GM19099 (cell line): ENCODE measurements around the gene CHCHD1.

Experiments
- POLR2A ChIP-seq: IDR thresholded peaks from 3 replicates; pipeline ENCODE4 v1.6.1; 2011; ENCODE audit warnings: low read depth; ENCODE audit not compliant: insufficient read length; ENCODE audit errors: extremely low read depth

CHCHD1 gene

GRCh38 chr10:73781879-73782748 lies at the start of gene CHCHD1:
Gene CHCHD1, plus strand, starts transcription at chr10:73782048. Its CDS starts 28 bp downstream, at chr10:73782076.
- peak; percentile 94 for TF ChIP-seq POLR2A

GRCh38 chr10:73732426-73732825 lies 49.4 kb upstream of the CHCHD1 start:
- no peak for TF ChIP-seq POLR2A

GRCh38 chr10:73732931-73733623 lies 48.8 kb upstream of the CHCHD1 start:
- TF ChIP-seq POLR2A, result no peak

GRCh38 chr10:73734028-73734720 lies 47.7 kb upstream of the CHCHD1 start:
- no peak for TF ChIP-seq POLR2A

- TF ChIP-seq POLR2A, result no peak
Measured at GRCh38 chr10:73734796-73735305, 47.0 kb upstream of the CHCHD1 start.

GRCh38 chr10:73742454-73742734 lies 39.5 kb upstream of the CHCHD1 start:
- no peak for TF ChIP-seq POLR2A

GRCh38 chr10:73743327-73743904 lies 38.4 kb upstream of the CHCHD1 start:
- no peak for TF ChIP-seq POLR2A

GRCh38 chr10:73743905-73744663 lies 37.8 kb upstream of the CHCHD1 start, which contains the start of gene SEC24C:
Gene SEC24C, plus strand, starts transcription at chr10:73744372. Its CDS starts 2,461 bp downstream, at chr10:73746833.
- TF ChIP-seq POLR2A, result peak; percentile 86

- no peak for TF ChIP-seq POLR2A
Measured at GRCh38 chr10:73744664-73744975, 37.2 kb upstream of the CHCHD1 start.

GRCh38 chr10:73746721-73747120 lies 35.1 kb upstream of the CHCHD1 start:
- TF ChIP-seq POLR2A, result no peak

GRCh38 chr10:73750819-73751218 lies 31.0 kb upstream of the CHCHD1 start:
- TF ChIP-seq POLR2A, result no peak

- TF ChIP-seq POLR2A, result no peak
Measured at GRCh38 chr10:73756183-73756582, 25.7 kb upstream of the CHCHD1 start.

GRCh38 chr10:73758704-73759511 lies 22.9 kb upstream of the CHCHD1 start:
- TF ChIP-seq POLR2A, result no peak
